ENCODE measurements around the gene RNGTT. TPM values are rescaled to one million over a fixed set of nuclear protein-coding genes. Genes with fewer than 3 reads are reported as not detected.

Gene RNGTT
- total RNA-seq, 6 donors from 2014 or later: 8.9 to 22.4 (median 12.5) TPM

- no peak overlapping the region for H3K27ac ChIP-seq
- no peaks in the 10 kb centered on the region for H3K9me3 ChIP-seq
- no peak for ATAC-seq (ENCODE audit: low FRiP score in 2 of 2)
- H3K4me1 ChIP-seq: no peaks in the 10 kb centered on the region
- WGBS, 2 donors: 50 to 53% methylated on average over 3 of the region's 3 CpGs
- no peaks in the 10 kb centered on the region for H3K27me3 ChIP-seq
- TF ChIP-seq EP300 (IDR thresholded peaks at IDR 0.05) (no peak), POLR2A (IDR thresholded peaks at IDR 0.05) (no peak), POLR2AphosphoS5 (IDR thresholded peaks at IDR 0.05) (no peak)
- TF ChIP-seq, protein P1, sequence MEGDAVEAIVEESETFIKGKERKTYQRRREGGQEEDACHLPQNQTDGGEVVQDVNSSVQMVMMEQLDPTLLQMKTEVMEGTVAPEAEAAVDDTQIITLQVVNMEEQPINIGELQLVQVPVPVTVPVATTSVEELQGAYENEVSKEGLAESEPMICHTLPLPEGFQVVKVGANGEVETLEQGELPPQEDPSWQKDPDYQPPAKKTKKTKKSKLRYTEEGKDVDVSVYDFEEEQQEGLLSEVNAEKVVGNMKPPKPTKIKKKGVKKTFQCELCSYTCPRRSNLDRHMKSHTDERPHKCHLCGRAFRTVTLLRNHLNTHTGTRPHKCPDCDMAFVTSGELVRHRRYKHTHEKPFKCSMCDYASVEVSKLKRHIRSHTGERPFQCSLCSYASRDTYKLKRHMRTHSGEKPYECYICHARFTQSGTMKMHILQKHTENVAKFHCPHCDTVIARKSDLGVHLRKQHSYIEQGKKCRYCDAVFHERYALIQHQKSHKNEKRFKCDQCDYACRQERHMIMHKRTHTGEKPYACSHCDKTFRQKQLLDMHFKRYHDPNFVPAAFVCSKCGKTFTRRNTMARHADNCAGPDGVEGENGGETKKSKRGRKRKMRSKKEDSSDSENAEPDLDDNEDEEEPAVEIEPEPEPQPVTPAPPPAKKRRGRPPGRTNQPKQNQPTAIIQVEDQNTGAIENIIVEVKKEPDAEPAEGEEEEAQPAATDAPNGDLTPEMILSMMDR (IDR thresholded peaks at IDR 0.05): no peak
- no peak overlapping the region for H3K4me3 ChIP-seq
- no peak for DNase-seq
- no peaks in the 10 kb centered on the region for H3K36me3 ChIP-seq
Measured at GRCh38 chr6:88605271-88605670, 358.1 kb downstream of the RNGTT start.

DNA sequence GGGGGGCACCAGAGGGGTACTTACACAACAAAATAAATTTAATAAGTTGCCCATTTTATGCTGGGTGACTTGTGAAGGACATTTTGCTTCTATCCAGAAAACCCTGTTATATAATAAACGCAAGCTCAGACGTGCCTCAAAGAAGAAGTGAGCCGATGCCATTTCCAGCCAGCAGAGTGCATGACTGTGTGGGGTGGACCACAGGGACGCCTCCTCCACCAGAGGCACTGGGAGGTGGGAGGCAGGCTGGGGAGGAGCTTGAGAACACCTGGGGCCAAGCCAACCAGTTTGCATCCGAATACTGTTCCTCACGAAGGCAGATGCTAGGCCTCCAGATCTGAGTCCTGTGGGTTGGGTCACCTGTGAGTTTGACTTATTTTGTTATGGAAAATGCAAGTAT, 363.8 kb downstream of the RNGTT start:
- H3K4me1 ChIP-seq: no peaks in the 10 kb centered on the region
- no peak overlapping the region for H3K27ac ChIP-seq
- H3K4me3 ChIP-seq: no peak overlapping the region
- H3K27me3 ChIP-seq: no peaks in the 10 kb centered on the region
- H3K36me3 ChIP-seq: no peaks in the 10 kb centered on the region
- ATAC-seq (ENCODE audit: low FRiP score in 2 of 2) (no peak), DNase-seq (no peak)
- TF ChIP-seq POLR2A (IDR thresholded peaks at IDR 0.05) (no peak), POLR2AphosphoS5 (IDR thresholded peaks at IDR 0.05) (no peak), EP300 (IDR thresholded peaks at IDR 0.05) (no peak)
- TF ChIP-seq, protein P1 (IDR thresholded peaks at IDR 0.05): no peak
- 77 to 88% methylated on average over 6 of the region's 6 CpGs for WGBS, 2 donors
- H3K9me3 ChIP-seq: no peaks in the 10 kb centered on the region

DNA sequence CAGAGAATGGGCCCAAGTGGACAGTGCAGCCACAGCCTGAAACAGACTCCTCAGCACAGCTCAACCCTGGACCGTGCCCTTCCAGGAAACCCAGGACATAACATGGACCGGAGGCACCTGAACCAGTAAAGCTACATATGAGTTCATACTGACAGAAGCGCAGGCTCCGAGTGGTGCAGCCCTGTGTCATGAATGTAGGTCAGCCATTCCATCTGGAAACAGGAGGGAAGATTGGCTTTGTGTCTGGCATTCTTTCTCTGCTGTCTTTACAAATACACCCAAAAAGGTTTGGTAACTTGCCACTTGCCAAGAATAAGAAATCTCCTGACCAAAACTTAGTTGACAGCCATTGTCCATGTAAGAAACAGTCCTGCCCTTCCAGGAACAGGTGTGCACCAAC, 366.6 kb downstream of the RNGTT start:
- H3K4me3 ChIP-seq: no peak overlapping the region
- 96% methylated on average over 4 of the region's 4 CpGs; no CpG with 5 or more reads in 1 of the 2 donors for WGBS, 2 donors
- no peaks in the 10 kb centered on the region for H3K4me1 ChIP-seq
- no peak overlapping the region for H3K27ac ChIP-seq
- ATAC-seq (ENCODE audit: low FRiP score in 2 of 2): peak in 1 of 2 donors; percentile 53
- H3K27me3 ChIP-seq: no peaks in the 10 kb centered on the region
- TF ChIP-seq, protein P1 (IDR thresholded peaks at IDR 0.05): no peak
- no peak for TF ChIP-seq POLR2AphosphoS5 (IDR thresholded peaks at IDR 0.05)
- TF ChIP-seq POLR2A (IDR thresholded peaks at IDR 0.05): no peak
- TF ChIP-seq EP300 (IDR thresholded peaks at IDR 0.05): no peak
- H3K36me3 ChIP-seq: no peaks in the 10 kb centered on the region
- H3K9me3 ChIP-seq: no peaks in the 10 kb centered on the region
- no peak for DNase-seq

GRCh38 chr6:88588938-88589337, 374.5 kb downstream of the RNGTT start:
- TF ChIP-seq POLR2A (IDR thresholded peaks at IDR 0.05) (no peak), POLR2AphosphoS5 (IDR thresholded peaks at IDR 0.05) (no peak), EP300 (IDR thresholded peaks at IDR 0.05) (no peak)
- TF ChIP-seq, protein P1 (IDR thresholded peaks at IDR 0.05): no peak
- Histone ChIP-seq H3K36me3 (no peaks in the 10 kb centered on the region), H3K9me3 (no peaks in the 10 kb centered on the region), H3K4me1 (no peaks in the 10 kb centered on the region), H3K27me3 (no peaks in the 10 kb centered on the region), H3K27ac (no peak overlapping the region), H3K4me3 (no peak overlapping the region)
- WGBS, 2 donors: 36 to 43% methylated on average over 3 of the region's 3 CpGs
- ATAC-seq (ENCODE audit: low FRiP score in 2 of 2) (no peak), DNase-seq (no peak)

DNA sequence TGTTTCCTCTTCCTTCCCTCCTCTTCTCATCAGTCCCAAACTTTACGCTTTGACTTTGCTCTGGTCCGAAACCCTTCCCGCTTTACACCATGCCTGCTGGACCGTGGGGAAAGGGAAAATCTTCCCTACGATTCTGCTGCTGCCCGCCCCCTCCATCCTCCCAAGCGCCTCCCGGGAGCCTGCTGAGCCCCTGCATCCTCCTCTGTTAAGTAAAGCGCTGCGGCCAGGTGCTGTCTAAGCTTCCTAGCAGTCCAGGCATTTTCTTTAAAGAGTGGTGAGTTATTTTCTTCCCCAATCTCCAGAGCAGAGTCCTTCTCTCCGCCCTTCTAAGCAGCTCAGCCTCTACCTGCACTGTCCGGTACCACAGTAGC, 376.3 kb downstream of the RNGTT start:
- H3K4me1 ChIP-seq: no peaks in the 10 kb centered on the region
- H3K9me3 ChIP-seq: peaks cover 0 to 8% (median 0%) of the 10 kb centered on the region in 4 donors
- no peak for DNase-seq
- H3K27me3 ChIP-seq: no peaks in the 10 kb centered on the region
- no peak overlapping the region for H3K27ac ChIP-seq
- H3K4me3 ChIP-seq: no peak overlapping the region
- no peak for ATAC-seq (ENCODE audit: low FRiP score in 2 of 2)
- no peaks in the 10 kb centered on the region for H3K36me3 ChIP-seq
- TF ChIP-seq EP300 (IDR thresholded peaks at IDR 0.05) (no peak), POLR2AphosphoS5 (IDR thresholded peaks at IDR 0.05) (no peak), POLR2A (IDR thresholded peaks at IDR 0.05) (no peak)
- TF ChIP-seq, protein P1 (IDR thresholded peaks at IDR 0.05): no peak
- WGBS, 2 donors: 59 to 70% methylated on average over 12 of the region's 12 CpGs

Data from upper lobe of left lung (tissue), 6 donors.